HG02571 (cell line): ENCODE data around the gene SBF2.
"Not testable (repeated sequence)": the region's sequence is repeated elsewhere in the genome, so short reads cannot be mapped to it uniquely, and the experiment has no call there.

ENCODE experiments used
- ATAC-seq: cut with Tn5 transposase; IDR thresholded peaks from one replicate; pipeline ENCODE4 v1.9.1; 2021; ENCODE audit warnings: mild to moderate bottlenecking, moderate library complexity; ENCODE audit not compliant: unreplicated experiment

Gene SBF2

DNA sequence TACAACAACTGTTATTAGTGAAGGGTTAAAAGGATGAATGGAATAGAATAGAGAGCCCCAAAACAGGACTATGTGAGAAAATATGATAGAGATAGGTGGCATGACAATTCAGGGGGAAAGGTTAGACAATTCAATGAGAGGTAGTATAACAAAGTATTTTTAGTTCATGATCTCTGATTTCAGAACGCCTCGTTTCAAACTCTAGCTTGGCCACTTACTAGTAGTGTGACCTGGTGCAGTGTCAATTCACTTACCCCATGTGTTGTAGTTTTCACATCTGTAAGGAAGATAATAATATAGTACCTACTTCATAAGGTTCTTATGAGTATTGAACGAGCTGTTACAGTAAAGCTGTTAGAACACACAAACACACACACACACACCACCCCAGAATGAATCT is 322.1 kb downstream of the SBF2 start:
- ATAC-seq = no peak

DNA sequence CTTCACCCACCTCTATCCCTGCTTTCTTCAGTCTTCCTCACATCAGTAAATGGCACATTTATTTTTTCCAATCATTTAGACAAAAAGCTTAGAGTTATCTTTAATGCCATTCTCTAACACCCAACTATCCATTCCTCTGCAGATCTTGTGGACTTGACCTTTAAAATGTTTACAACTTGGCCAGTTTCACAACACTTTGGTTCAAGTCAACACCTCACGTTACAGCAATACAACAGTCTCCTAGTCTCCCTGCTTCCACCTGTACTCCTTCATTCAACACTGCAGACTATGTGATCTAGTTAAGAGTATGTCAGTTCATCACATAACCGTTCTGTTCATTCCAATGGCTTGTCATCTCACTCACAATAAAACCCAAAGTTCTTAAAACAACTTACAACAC is 325.0 kb downstream of the SBF2 start:
- ATAC-seq = no peak

GRCh38 chr11:9962722-9963121 is 331.3 kb downstream of the SBF2 start:
- peak; percentile 84 for ATAC-seq

DNA sequence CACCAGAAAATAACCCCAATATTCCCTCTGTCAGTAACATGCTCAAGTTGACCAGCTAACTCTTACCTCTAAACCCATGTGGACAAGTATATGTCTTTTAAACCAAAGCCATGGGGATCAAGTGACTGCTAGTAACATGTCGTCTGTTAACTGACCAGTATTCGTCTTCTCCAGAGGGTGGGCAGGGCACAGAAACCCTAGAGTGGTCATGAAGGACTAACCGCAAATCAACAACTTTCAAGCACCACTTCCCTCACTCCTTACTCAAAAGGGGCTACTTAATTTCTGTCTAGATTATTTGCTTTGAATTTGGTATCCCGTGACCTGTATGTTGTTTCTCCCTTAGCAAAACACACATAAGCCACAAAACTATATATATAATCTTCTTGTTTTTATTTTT is 336.9 kb downstream of the SBF2 start:
- ATAC-seq = no peak

- no peak for ATAC-seq
These were observed 337.5 kb downstream of the SBF2 start for GRCh38 chr11:9956483-9956882.

DNA sequence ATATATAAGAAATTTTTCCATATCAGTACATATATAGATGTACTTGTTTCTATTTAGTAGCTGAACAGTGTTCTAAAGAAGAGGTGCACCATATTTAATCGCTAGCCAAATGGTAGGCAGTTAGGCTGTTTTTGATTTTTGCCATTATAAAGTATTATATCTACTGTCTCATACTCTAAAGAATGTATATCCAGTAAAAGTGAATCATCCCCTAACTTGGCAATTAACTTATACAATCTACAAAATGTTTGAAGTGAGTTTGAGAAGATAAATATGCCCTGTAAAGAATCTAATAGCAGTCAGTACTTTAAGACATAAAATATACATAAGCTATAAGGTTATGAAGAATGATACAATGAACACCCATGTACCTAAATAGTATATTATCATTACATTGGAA is 338.6 kb downstream of the SBF2 start:
- no peak for ATAC-seq

DNA sequence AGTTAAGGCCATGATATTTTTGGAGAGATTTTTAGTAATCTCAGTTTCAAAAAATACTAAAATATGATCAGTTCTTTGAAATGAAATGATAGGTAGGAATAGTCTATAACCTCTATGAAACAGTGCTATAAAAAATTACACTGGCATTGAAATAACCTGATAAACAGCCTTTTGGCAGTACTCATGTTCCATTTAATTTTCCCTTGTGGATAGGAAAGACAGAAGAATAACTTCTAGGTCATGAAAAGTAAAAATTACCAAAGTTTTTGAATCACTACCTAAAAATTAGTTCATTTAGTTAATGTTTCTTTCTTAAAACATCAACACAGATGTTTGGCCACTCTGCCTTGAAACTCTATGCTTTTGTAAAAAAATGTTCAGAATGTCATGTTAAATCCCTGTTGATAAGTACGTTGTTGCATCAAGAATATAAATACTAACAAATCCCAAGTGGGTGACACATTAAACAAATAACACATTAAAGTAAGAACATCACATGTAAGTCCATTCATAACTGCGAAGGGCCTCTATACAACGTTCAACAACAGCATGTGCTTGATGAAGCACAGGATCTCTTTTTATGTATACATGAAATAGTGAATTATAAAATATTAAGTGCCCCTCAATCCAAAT is 339.9 kb downstream of the SBF2 start:
- ATAC-seq = no peak

- no peak for ATAC-seq
These were observed 341.4 kb downstream of the SBF2 start for GRCh38 chr11:9952511-9953196.

DNA sequence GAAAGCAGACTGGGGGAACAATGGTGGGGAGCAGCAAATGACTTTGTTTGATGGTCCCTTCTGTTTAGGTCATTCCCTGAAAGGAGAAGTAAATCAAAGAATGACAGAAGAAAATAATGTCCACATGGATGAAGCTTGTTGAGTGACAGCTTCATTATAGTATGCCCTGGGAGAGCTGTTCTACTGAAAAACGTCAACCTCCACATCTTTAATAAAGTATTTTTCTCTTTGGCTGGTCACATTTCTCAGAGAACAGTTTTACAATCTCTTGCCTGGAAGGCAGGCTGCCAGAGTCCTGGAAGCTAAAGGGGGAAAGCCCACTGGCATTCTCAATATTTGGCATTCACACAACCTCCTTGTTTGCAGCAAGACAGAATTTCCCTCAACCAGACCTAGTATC is 342.2 kb downstream of the SBF2 start:
- no peak for ATAC-seq

DNA sequence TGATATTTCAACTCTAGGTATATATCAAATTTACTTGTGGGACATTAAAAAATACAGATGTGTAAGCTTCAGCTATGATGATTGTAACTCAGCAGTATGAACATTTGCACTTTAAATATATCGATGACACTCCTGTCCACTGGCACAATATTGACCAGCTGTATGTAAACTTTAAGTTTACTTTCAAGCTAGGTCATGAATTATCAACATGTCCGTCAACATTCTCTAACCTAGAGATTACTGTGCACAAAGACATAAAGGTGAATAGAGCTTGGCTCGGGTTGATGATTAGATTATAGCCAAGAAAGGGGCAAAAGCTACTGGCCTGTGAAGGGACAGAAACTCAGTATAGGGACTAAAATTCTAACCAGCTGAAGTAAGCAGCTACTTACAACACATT is 343.6 kb downstream of the SBF2 start:
- ATAC-seq = no peak

DNA sequence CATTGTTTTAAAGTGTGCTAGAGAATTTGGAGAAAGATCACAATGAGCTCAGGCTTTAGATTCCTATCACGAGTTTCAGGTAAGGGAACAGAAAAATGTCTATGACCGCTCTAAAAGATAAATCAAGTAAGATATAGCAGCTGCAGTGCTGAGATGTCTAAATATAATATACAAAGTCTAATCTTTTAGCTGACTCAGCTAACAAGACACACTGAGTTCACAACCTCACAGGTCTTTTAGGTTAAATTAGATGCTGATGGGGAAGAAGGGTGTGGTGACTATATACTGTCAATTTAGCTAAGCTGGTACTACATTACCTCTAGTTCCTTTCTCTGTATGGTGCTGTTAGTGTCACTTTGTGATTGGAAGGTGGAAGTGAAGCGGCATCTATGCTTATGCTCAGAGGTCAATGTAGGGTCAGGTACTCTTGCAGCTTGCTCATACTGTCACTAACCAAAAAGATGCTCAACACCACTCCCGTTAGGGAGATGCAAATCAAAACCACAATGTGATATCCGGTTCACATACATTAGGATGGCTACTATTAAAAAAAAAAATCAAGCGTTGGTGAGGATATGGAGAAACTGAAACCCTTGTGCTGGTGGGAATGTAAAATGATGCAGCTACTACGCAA is 346.7 kb downstream of the SBF2 start:
- no peak for ATAC-seq

DNA sequence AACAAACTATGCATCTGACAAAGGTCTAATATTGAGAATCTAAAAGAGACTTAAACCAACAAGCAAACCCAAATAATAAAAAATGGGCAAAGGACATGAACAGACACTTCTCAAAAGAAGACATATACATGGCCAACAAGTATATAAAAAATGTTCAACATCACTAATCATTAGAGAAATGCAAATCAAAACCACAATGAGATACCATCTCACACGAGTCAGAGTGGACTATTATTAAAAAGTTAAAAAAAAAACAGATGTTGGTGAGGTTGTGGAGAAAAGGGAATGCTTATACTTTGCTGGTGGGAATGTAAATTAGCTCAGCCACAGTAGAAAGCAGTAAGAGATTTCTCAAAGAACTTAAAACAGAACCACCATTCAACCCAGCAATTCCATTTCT is 348.3 kb downstream of the SBF2 start:
- ATAC-seq = not testable (repeated sequence)

DNA sequence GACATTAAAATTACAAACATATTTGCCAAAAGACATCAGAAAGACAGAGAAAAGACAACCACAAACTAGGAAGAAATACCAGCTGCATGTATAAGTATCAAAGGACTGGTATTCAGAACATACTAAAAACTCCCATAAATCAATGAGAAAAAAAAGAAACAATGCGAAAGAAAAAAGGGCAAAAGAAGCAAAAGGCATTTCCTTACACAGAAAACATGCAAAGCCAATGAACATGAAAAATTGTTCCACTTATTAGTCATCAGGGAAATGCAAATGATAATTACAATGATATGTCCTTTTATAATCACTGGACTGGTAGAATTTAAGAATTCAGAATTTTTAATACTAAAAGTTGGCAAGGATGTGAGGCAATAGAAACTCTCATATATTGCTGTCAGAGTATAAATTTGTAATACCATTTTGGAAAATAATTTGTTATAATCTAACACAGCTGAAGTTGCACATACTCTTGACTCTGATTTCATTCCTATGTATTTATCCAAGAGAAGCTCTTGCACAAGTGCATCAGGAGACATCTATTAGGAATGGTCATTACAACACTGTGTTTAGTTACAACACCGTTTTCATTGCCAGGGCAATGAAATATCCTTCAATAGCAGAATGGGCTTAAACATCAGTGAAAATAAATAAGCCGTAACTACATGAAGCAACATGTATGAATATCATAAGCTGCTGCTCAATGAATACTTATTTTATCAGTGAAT is 350.5 kb downstream of the SBF2 start:
- ATAC-seq = no peak

DNA sequence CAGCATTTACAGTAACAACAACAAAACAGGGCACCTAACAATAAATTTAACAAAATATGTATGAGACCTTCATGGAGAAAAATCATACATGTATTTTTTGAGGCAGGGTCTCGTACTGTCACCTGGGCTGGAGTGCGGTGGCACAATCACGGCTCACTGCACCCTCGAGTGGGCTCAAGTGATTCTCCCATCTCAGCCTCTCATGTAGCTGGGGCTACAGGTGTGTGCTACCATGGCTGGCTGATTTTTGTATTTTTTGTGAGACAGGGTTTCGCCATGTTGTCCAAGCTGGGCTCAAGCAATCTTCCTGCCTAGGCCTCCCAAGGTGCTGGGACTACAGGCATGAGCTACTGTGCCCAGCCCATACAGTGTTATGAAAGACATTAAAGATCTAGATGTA is 352.0 kb downstream of the SBF2 start:
- no peak for ATAC-seq

DNA sequence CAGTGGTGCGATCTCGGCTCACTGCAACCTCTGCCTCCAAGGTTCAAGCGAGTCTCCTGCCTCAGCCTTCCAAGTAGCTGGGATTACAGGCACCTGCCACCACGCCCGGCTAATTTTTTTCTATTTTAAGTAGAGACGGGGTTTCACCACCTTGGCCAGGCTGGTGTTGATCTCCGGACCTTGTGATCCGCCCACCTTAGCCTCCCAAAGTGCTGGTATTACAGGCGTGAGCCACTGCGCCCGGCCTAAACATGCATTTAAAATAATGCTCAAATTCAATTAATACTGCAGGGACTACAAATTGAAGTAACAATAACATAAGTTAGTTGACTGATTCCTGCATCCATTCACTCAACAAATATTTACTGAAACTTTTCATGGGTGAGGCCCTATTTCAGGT is 354.9 kb downstream of the SBF2 start:
- not testable (repeated sequence) for ATAC-seq

DNA sequence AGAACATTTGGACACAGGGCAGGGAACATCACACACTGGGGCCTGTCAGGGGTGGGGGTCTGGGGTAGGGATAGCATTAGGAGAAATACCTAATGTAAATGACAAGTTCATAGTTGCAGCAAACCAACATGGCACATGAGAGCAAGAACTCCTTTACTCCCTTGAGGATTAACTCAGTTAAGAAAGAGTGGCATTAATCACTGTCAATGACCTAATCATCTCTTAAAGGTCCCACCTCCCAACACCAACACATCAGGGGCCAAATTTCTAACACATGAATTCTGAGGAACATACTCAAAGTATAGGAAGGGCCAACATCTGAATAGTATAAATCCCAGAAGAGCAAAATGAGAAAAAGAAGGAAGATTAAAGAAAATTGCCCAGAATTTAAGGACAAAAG is 357.3 kb downstream of the SBF2 start:
- no peak for ATAC-seq

GRCh38 chr11:9932843-9933242 is 361.2 kb downstream of the SBF2 start:
- ATAC-seq = not testable (repeated sequence)

GRCh38 chr11:9930562-9931331 is 363.3 kb downstream of the SBF2 start:
- not testable (repeated sequence) for ATAC-seq

DNA sequence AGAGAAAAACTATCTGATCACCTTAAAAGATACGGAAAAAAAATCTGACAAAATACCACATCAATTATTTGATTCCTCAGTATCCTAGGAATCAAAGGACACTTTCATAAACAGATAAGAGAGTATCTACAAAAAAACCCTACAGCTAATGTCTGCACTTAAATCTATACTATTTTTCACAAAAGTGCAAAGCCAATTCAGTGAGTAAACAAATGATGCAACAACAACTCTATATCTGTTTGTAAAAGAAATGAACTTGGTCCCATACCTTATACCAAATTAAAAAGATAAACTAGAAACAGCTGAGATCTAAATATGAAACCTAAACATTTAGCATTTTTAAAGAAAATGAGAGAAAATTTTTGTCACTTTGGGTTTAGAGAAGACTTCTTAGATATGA is 366.3 kb downstream of the SBF2 start:
- no peak for ATAC-seq

DNA sequence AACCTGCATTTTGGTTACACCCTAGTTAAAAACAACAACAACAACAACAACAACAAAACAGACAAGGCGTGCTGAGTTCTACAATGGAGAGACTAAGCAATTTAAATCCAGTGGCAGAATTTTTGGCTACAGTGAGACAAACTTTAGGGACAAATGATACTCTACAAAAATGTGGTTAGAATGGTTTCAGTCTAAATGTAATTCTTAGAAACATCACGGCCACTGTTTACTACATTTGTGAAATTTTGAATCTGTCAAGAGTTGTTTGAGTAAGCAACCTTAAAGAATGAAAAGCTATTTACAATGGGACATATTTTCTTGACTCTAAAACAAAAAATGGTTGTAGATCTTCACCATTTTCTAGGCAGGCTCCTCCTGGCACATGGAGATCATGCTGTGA is 370.7 kb downstream of the SBF2 start:
- ATAC-seq = no peak

DNA sequence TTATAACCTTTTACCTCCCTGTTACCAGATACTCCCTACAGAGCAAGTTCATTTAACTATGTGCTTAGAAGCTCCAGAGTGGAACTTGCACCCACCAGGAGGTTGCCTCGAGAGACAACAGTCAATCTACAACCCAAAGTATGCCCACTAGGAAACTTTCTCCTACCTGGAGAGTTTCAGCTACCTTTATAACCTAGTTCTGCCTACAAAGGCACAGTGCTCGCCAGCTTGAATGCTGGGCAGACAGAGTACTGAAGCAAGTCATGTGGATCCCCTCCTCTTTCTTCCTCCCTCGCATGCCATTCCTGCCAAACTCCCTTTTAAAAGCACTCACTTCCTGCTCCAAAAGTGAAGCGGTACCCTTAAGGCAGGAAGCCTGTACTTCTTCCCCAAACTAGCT is 371.2 kb downstream of the SBF2 start:
- ATAC-seq = no peak
